WI38 (cell line): ENCODE results near the gene WDR5B.

Source experiments
- H3K4me3 ChIP-seq: 2 replicates; pipeline ENCODE4 v1.5.1; 2011; ENCODE audit warnings: low read depth, mild to moderate bottlenecking, control low read depth, low read length
- TF ChIP-seq, protein P1 (sequence below): IDR thresholded peaks from 2 replicates; pipeline ENCODE4 v1.5.1; 2012; ENCODE audit warnings: low read depth, mild to moderate bottlenecking, control low read depth, low read length

The WDR5B gene

DNA sequence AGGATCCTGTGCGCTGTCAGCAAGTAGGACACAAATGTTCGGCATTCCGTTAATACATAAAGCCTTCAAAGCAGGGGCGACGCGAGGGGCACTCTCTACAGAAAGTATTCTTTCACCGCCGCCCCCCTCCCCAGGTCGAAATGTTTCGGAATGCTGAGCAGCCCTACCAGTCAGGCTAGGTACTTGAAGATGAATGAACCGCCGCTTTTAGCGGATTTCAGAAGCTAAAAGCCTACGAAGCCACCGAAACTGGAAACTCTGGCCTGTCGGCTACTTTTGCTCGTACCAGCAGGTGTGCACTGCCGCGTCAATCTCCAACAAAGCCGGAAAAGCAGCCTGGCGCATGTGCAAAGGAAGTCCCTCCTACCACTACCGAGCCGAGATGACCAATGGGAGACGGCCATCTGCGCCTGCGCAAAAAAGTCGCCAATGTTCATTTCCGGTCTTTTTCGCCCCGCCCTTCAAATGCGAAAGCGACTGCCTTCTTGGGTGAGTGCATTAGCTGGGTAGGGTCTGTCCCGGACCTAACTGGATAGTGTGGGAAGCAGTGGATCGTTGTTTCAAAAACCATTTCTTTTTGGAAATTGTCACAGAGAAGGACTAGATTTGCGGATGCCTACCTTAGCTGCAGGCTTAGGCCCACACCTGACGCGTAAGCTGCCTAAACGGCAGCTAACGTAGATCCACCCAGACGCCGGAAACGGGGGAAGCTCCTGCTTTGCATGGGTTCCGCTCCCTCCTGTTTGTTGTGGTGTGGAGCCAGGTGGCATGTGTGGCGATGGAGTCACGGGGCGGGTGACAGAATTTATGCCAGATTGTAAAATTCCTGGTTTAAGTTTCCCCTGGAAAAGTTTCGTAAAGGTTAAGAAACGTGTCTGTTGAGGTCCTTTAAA lies at the start of gene WDR5B:
TSS of gene WDR5B (minus strand) at position 301 of the 893 bp plus-strand sequence. CDS start 534 bp downstream, outside the sequence.
- peak within 1 kb of the TSS; percentile 98 for H3K4me3 ChIP-seq
- TF ChIP-seq, protein P1, sequence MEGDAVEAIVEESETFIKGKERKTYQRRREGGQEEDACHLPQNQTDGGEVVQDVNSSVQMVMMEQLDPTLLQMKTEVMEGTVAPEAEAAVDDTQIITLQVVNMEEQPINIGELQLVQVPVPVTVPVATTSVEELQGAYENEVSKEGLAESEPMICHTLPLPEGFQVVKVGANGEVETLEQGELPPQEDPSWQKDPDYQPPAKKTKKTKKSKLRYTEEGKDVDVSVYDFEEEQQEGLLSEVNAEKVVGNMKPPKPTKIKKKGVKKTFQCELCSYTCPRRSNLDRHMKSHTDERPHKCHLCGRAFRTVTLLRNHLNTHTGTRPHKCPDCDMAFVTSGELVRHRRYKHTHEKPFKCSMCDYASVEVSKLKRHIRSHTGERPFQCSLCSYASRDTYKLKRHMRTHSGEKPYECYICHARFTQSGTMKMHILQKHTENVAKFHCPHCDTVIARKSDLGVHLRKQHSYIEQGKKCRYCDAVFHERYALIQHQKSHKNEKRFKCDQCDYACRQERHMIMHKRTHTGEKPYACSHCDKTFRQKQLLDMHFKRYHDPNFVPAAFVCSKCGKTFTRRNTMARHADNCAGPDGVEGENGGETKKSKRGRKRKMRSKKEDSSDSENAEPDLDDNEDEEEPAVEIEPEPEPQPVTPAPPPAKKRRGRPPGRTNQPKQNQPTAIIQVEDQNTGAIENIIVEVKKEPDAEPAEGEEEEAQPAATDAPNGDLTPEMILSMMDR, result no peak

DNA sequence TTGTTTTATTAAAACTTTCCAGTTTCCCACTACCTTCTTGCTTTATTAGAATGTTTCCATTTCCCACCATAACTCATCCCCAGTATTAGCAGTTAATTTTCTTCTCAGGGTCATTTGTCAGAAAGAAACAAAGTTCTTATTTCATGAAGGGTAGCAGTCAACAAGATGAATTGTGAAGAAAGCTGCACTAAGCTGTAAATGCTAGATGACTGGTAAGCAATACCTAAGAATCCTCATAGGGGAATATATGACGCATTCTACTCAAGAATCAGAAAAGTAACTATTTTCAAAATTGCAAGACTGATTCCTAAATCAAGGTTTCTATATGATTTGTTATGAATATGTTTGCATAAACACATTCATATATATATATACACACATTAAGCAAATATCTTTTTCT lies 48.8 kb upstream of the WDR5B start:
- TF ChIP-seq, protein P1, result no peak
- H3K4me3 ChIP-seq, result no peak overlapping the region

DNA sequence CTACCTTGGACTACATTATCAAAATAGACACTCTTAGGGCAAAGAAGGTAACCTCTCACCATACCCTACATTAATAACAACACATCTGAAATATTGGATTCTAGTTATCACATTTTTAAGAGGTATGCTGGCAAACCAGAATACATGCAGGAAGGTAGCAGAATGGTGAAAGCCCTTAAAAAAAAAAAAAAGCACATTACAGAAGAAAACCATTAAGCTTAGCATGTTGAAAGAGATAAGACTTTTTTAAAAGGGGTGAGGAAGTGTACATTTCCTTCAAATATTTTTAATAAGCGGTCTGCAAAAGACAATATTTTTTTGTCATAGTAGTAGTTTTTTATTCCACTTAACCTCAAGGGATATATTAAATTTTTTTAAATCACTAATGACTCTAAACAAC lies 46.5 kb upstream of the WDR5B start:
- TF ChIP-seq, protein P1, result no peak
- H3K4me3 ChIP-seq, result no peak overlapping the region

DNA sequence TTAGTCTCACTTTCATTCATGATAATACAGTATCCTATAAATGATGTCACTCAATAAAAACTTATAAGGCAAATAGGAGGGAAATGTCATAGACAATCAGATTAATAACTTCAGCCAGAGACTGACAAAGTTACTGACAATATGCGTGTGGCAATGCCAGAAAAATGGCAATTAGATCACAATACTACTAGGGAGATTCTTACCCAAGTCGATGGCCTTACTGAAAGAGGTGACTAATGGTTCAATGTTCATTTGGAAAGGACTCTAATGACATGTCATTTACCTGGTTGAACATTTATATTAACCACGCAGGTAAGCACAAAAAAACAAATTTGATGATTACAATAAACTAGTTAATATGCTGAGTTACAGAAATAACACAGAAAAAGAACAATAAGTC lies 45.9 kb upstream of the WDR5B start:
- no peak overlapping the region for H3K4me3 ChIP-seq
- TF ChIP-seq, protein P1, result no peak

DNA sequence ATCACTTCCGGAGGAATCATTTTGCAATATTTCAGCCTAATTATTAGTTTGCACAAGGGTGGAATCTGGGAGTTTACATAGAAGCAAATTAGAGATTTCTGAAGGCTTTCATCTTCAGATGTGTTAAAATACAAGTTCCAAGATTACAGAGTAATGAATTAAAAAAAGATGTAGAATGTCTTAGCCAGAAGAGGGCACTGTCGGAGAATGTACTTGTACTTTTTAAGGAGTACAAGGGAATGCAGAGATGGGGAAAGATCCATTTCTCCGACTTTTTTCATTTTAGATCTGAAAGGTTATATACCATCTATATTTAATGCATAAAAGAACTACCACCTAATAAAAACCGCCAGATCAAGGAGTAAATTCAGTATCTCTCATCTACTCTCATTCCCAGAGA lies 43.1 kb upstream of the WDR5B start:
- TF ChIP-seq, protein P1, result no peak

DNA sequence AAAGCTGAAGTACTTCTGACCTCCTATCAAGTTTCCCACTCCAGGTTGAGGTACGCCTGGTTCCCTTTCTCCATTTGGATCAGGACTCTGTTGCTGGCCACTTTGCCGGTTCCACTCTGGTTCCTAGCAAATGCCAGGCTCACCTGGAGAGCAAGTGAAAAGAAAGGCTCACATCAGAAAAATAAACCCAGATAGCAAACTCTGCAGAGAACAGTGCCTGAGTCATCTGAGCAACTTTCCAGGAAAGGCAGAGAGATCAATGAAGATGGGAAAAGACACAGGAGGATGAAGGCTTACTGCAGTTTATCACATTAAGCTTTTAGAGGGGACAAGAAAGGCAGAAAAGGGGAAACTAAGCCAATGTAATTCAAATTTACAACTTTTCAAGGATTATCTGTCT lies 41.8 kb upstream of the WDR5B start:
- TF ChIP-seq, protein P1, result no peak
- H3K4me3 ChIP-seq, result no peak overlapping the region

More for the DNA sequence above, 43.1 kb upstream of the WDR5B start:
- no peak overlapping the region for H3K4me3 ChIP-seq

DNA sequence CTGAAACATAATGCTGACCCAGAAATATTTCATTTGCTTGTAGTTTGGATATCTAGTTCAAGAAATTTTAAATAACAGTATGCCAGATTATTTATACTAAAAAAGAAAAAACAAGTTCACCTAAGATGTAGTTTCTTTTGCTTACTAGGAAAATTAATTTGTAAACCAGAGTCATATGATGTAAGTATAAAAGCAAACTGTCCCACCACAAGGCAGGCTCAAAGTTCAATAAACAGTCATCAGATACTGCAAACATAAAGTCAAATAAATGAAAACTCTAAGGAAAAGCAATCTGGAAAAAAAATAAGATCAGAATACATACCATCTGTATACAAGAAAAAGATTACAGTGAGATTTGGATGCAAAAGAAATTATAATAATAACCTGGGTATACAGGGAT lies 40.2 kb upstream of the WDR5B start:
- H3K4me3 ChIP-seq, result no peak overlapping the region
- TF ChIP-seq, protein P1, result no peak
